Kasumi-1 (cell line): ENCODE results near the gene ATG7.
A peak's percentile ranks its signal among the peaks of the same experiment; 100 is the strongest.
"Not testable (repeated sequence)": the region's sequence is repeated elsewhere in the genome, so short reads cannot be mapped to it uniquely, and the experiment has no call there.

Experiments
- DNase-seq, 2 experiments: peaks; one replicate each; lab custom pipeline; 2025; lab: John Stamatoyannopoulos, UW

The ATG7 gene

GRCh38 chr3:11568503-11569155 lies 296.4 kb downstream of the ATG7 start:
- no peak for DNase-seq

GRCh38 chr3:11569156-11569741 lies 297.1 kb downstream of the ATG7 start:
- DNase-seq = no peak

- DNase-seq = no peak
Observed at GRCh38 chr3:11570251-11570650, 298.1 kb downstream of the ATG7 start.

- DNase-seq = no peak
Observed at GRCh38 chr3:11570789-11571495, 298.7 kb downstream of the ATG7 start.

- DNase-seq = not testable (repeated sequence)
Observed at GRCh38 chr3:11572660-11573059, 300.5 kb downstream of the ATG7 start.

GRCh38 chr3:11574981-11575669 lies 302.9 kb downstream of the ATG7 start:
- no peak for DNase-seq

GRCh38 chr3:11575677-11576076 lies 303.5 kb downstream of the ATG7 start:
- DNase-seq = no peak

GRCh38 chr3:11576453-11576852 lies 304.3 kb downstream of the ATG7 start:
- DNase-seq = no peak

GRCh38 chr3:11578169-11578568 lies 306.0 kb downstream of the ATG7 start:
- no peak for DNase-seq

GRCh38 chr3:11580645-11581044 lies 308.4 kb downstream of the ATG7 start:
- DNase-seq = no peak

- DNase-seq = no peak
Observed at GRCh38 chr3:11581237-11582190, 309.3 kb downstream of the ATG7 start.

- peak; percentile 72 to 78 for DNase-seq
Observed at GRCh38 chr3:11582191-11582968, 310.2 kb downstream of the ATG7 start.

GRCh38 chr3:11583235-11583634 lies 311.0 kb downstream of the ATG7 start:
- peak in 1 of 2 experiments; percentile 4 for DNase-seq

- no peak for DNase-seq
Observed at GRCh38 chr3:11583638-11584046, 311.4 kb downstream of the ATG7 start.

- DNase-seq = no peak
Observed at GRCh38 chr3:11584570-11584969, 312.4 kb downstream of the ATG7 start.

- DNase-seq = no peak
Observed at GRCh38 chr3:11587766-11588165, 315.6 kb downstream of the ATG7 start.

- DNase-seq = no peak
Observed at GRCh38 chr3:11588338-11588737, 316.1 kb downstream of the ATG7 start.

- no peak for DNase-seq
Observed at GRCh38 chr3:11588755-11589154, 316.6 kb downstream of the ATG7 start.

- DNase-seq = no peak
Observed at GRCh38 chr3:11589706-11590105, 317.5 kb downstream of the ATG7 start.

- no peak for DNase-seq
Observed at GRCh38 chr3:11591002-11591355, 318.8 kb downstream of the ATG7 start.
